ENCODE measurements around the gene MVD. TPM values are rescaled to one million over a fixed set of nuclear protein-coding genes. Genes with fewer than 3 reads are reported as not detected.

MVD gene
- total and polyA plus RNA-seq, 2 of the 13 experiments (the other 11 are each of a cell fraction or from before 2014, with no cell fraction given) = 28.1 to 187 TPM

DNA sequence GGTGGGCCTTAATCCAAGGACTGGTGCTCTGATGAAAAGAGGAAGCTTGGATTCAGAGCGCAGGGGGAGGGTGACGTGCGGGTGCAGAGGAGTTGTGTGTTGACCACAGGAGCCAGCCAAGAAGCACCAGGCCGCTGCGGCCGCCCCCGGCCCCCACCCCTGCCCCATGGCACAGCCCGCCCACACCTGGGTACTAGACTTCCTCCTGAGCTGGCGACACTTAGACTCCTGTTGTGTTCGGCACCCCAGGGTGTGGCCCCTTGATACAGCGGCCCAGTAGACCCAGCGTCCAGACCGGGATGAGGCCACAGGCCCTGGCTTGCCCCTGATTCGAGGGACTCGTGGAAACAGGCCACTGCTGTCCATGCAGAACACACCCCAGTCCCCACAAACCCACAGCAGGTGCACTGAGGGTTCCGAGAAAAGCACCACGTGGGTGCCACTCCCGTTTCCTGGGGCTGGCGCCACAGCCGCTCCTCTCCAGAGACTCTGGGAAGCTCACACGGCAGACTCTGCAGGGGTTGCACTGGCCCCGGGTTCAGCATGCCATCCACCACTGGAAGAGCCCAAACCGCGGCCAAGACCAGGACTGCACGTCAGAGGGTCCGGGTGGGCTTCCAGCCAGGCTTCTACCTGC is 29.2 kb upstream of the MVD start:
- intact Hi-C loops (cut with micrococcal nuclease; ENCODE audit: unreplicated experiment) = no loop called here
- no peak for ATAC-seq
- POLR2A ChIA-PET = no interaction called here

DNA sequence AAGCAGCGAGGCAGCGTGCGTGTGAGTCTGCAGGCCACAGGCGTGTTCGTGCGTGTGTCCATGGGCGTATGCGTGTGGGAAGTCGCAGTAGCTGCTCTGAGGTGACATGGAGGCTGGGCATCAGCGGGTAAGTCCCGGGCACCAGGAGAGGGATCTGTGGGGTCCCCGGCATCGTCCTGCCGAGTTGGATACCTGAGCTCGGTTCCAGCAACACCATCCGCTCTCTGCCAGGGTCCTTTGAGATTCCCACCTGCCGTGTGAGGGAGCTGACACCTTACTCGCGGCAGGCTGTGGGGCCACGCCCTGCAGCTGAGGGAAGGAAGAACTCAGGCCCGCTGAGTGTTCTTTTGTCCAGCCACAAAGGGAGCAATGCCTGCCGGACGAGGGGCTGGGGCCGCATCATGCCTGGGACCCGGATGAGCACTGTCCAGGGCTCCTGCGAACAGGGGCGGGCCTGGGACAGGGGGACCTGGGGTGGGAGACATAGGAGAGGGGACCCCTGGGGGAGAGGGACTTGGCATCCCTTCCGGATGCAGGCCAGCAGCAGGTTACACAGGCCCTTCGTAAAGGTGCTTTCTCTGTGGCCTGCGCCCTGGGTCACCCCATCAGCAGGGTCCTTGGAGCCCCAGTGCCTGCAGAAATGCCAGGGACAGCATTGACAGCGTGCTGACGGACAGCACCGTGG is 28.4 kb upstream of the MVD start:
- POLR2A ChIA-PET = no interaction called here
- intact Hi-C loops (cut with micrococcal nuclease; ENCODE audit: unreplicated experiment) (no loop called here), in situ Hi-C loops (cut with HindIII; ENCODE audit: extremely low pct_ligation_motif_present, low pct_unique_long_range_greater_than_20kb) (no loop called here)
- Histone ChIP-seq H3K4me3 (replicated peaks in 1 of 3; ENCODE audit: insufficient read depth in 1 of 3, low read depth in 2 of 3, low read length in 3 of 3) (no peak overlapping the region), H3K9ac (ENCODE audit: insufficient read depth, low read depth, low read length) (no peak overlapping the region), H4K20me1 (ENCODE audit: insufficient read depth, low read length) (no peaks in the 10 kb centered on the region; the same call in 1 of the 2 replicates), H2AFZ (ENCODE audit: low read length) (no peak overlapping the region), H3K4me2 (ENCODE audit: low read depth, low read length) (no peak overlapping the region), H3K27me3 (ENCODE audit: control insufficient read depth in 1 of 2, insufficient read depth in 2 of 2, low read length in 2 of 2) (peaks cover 40 to 78% of the 10 kb centered on the region in 2 experiments), H3K4me1 (ENCODE audit: insufficient read depth, low read length) (peaks cover 36% of the 10 kb centered on the region), H3K27ac (ENCODE audit: extremely low read length, insufficient read depth, low read length) (no peak overlapping the region), H3K9me3 (ENCODE audit: low read length) (no peaks in the 10 kb centered on the region), H3K36me3 (replicated peaks in 1 of 2; ENCODE audit: control insufficient read depth in 1 of 2, insufficient read depth in 2 of 2, low read length in 2 of 2) (no peaks in the 10 kb centered on the region), H3K79me2 (ENCODE audit: insufficient read depth, low read length) (no peaks in the 10 kb centered on the region)
- no peak for ATAC-seq
- CTCF ChIA-PET (ENCODE audit: low intra/inter-chr PET ratio, low total read pairs) = no interaction called here
- no TSS peak for BruUV-seq (replicated peaks)
- FAIRE-seq = no peak
- no peak for DNase-seq (ENCODE audit: low spot score)
- 48% methylated on average over 26 of the region's 33 CpGs for WGBS (ENCODE audit: low lambda C conversion rate)
- TF ChIP-seq PRMT3 (CRISPR knock-in tag; IDR thresholded peaks at IDR 0.05; ENCODE audit: borderline replicate concordance, low read depth) (no peak), ZNF768 (CRISPR knock-in tag; IDR thresholded peaks at IDR 0.05) (peak; percentile 27; the same call in 1 of the 2 replicates), ZNF552 (CRISPR knock-in tag; IDR thresholded peaks at IDR 0.05; ENCODE audit: borderline replicate concordance) (no peak)
- TF ChIP-seq, protein P1, sequence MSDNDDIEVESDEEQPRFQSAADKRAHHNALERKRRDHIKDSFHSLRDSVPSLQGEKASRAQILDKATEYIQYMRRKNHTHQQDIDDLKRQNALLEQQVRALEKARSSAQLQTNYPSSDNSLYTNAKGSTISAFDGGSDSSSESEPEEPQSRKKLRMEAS (IDR thresholded peaks at IDR 0.05) = no peak

More for the DNA sequence above, 29.2 kb upstream of the MVD start:
- CTCF ChIA-PET (ENCODE audit: low intra/inter-chr PET ratio, low total read pairs) = no interaction called here
- FAIRE-seq (no peak), DNase-seq (ENCODE audit: low spot score) (no peak)
- 41% methylated on average over 12 of the region's 26 CpGs for WGBS (ENCODE audit: low lambda C conversion rate)
- no peak overlapping the region for H2AFZ ChIP-seq (ENCODE audit: low read length)
- H3K27ac ChIP-seq (ENCODE audit: extremely low read length, insufficient read depth, low read length) = no peak overlapping the region
- peaks cover 0 to 1% of the 10 kb centered on the region in 2 experiments; a peak in 1 of 5 replicates for H3K36me3 ChIP-seq (replicated peaks in 1 of 2; ENCODE audit: control insufficient read depth in 1 of 2, insufficient read depth in 2 of 2, low read length in 2 of 2)
- H3K9ac ChIP-seq (ENCODE audit: insufficient read depth, low read depth, low read length) = no peak overlapping the region
- no peaks in the 10 kb centered on the region for H3K79me2 ChIP-seq (ENCODE audit: insufficient read depth, low read length)
- H3K9me3 ChIP-seq (ENCODE audit: low read length) = no peaks in the 10 kb centered on the region
- in situ Hi-C loops (cut with HindIII; ENCODE audit: extremely low pct_ligation_motif_present, low pct_unique_long_range_greater_than_20kb) = no loop called here
- TF ChIP-seq RBM22 (optimal IDR thresholded peaks at IDR 0.05; ENCODE audit: low read length) = no peak
- no peak for TF ChIP-seq MAFG (CRISPR knock-in tag; IDR thresholded peaks at IDR 0.05)
- no peak for TF ChIP-seq ZNF878 (CRISPR knock-in tag; IDR thresholded peaks at IDR 0.05)
- TF ChIP-seq ZMYM3 (CRISPR knock-in tag; IDR thresholded peaks at IDR 0.05) = 0 out of 2 replicates have a peak, but pooled peaks have one; percentile 28
- 0 out of 2 replicates have a peak, but pooled peaks have one; percentile 17 for TF ChIP-seq ZNF788 (CRISPR knock-in tag; IDR thresholded peaks at IDR 0.05; ENCODE audit: borderline replicate concordance)
- TF ChIP-seq, protein P2, sequence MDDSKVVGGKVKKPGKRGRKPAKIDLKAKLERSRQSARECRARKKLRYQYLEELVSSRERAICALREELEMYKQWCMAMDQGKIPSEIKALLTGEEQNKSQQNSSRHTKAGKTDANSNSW (CRISPR knock-in tag; IDR thresholded peaks at IDR 0.05; ENCODE audit: borderline replicate concordance) = no peak
- no peak for TF ChIP-seq ZNF772 (CRISPR knock-in tag; IDR thresholded peaks at IDR 0.05)
- TF ChIP-seq ZNF121 (CRISPR knock-in tag; IDR thresholded peaks at IDR 0.05) = no peak
- TF ChIP-seq FIP1L1 (IDR thresholded peaks at IDR 0.05; ENCODE audit: borderline replicate concordance, insufficient read depth, low read depth, low read length) = no peak
- TF ChIP-seq DMAP1 (CRISPR knock-in tag; IDR thresholded peaks at IDR 0.05) = no peak
- TF ChIP-seq ZNF335 (CRISPR knock-in tag; IDR thresholded peaks at IDR 0.05) = no peak
- BruUV-seq (replicated peaks) = no TSS peak
- H3K4me2 ChIP-seq (ENCODE audit: low read depth, low read length) = no peak overlapping the region
- H3K27me3 ChIP-seq (ENCODE audit: control insufficient read depth in 1 of 2, insufficient read depth in 2 of 2, low read length in 2 of 2) = peaks cover 40 to 73% of the 10 kb centered on the region in 2 experiments
- H3K4me1 ChIP-seq (ENCODE audit: insufficient read depth, low read length) = peaks cover 30% of the 10 kb centered on the region
- no peak overlapping the region for H3K4me3 ChIP-seq (replicated peaks in 1 of 3; ENCODE audit: insufficient read depth in 1 of 3, low read depth in 2 of 3, low read length in 3 of 3)
- H4K20me1 ChIP-seq (ENCODE audit: insufficient read depth, low read length) = no peaks in the 10 kb centered on the region

All from HepG2 (cell line).